Cerebellar cortex (tissue), 1 donor: ENCODE results near the gene C15orf62.

Experiments used
- DNase-seq: peaks from one replicate; pipeline ENCODE4 v3.0.0-alpha.2; 2015; ENCODE audit warnings: low spot score

The C15orf62 gene

DNA sequence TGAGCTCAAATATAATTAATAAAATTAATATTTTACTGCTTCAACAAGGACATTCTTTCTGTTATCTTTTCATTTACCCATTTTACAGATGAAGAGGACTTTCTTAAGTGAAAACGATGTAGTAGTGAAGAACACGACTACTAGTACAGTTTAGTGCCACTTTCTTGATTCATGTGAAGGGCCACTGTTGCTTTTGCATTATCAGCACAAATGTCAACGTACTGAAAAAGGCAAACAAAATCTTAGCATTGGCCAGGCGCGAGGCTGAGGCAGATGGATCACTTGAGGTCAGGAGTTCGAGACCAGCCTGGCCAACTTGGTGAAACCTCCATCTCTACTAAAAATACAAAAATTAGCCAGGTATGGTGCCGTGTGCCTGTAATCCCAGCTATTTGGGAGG lies 49.3 kb downstream of the C15orf62 start:
- DNase-seq, result no peak

DNA sequence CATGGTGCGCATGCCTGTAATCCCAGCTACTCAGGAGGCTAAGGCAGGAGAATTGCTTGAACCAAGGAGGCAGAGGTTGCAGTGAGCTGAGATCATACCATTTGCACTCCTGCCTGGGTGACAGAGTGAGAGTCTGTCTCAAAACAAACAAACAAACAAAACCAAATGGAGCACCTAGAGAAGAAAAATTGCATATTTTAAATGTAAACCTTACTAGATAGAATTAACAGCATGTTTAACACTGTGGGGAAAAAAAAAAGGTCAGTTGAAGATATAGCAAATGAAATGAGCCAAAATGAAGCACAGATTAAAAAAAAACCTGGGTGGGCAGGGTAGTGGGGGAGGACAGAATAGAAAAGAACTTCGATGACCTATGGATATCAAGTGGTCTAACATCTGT lies 51.4 kb downstream of the C15orf62 start:
- no peak for DNase-seq
